SK-N-SH (cell line): ENCODE measurements around the gene RNF212. TPM values are rescaled to one million over a fixed set of nuclear protein-coding genes. Genes with fewer than 3 reads are reported as not detected.

ENCODE experiments used
- CTCF ChIA-PET: fragments of 300-600, 350-600 bp; formaldehyde crosslinking; extraction: SDS; loops from one replicate; lab custom pipeline; 2021; lab: Yijun Ruan, JAX
- POLR2A ChIA-PET: fragments of 350-600 bp; sonication (Branson Sonifier 250); formaldehyde crosslinking; extraction: SDS; loops from one replicate; lab custom pipeline; 2020; ENCODE audit warnings: antibody characterized with exemption, inconsistent platforms; lab: Yijun Ruan, JAX
- DNase-seq: peaks from one replicate; pipeline ENCODE4 v3.0.0; 2012
- H2AFZ ChIP-seq: fragments of 200-600 bp; sonication (generic); 2 replicates; pipeline ENCODE4 v1.8.1; 2016; ENCODE audit warnings: antibody characterized with exemption, mild to moderate bottlenecking, low read depth
- H3F3A ChIP-seq: fragments of 200-600 bp; sonication (generic); replicated peaks from 2 replicates; pipeline ENCODE3; 2016; ENCODE audit warnings: antibody characterized with exemption, mild to moderate bottlenecking; ENCODE audit not compliant: insufficient read depth
- H3K27ac ChIP-seq, 2 experiments: fragments of 200-500 bp in 1 of 2; fragments of 200-600 bp in 1 of 2; sonication (Bioruptor generic) in 1 of 2; sonication (generic), shearing (Covaris generic) in 1 of 2; 2 replicates each; pipeline versions ENCODE4 v1.5.1 to v1.6.1; 2014 to 2016; ENCODE audit warnings: low read depth in 2 of 2, inconsistent platforms in 1 of 2, low read length in 1 of 2, mild to moderate bottlenecking in 1 of 2, mixed read lengths in 1 of 2
- H3K27me3 ChIP-seq: fragments of 200-600 bp; sonication (generic), shearing (Covaris generic); 2 replicates; pipeline ENCODE4 v1.6.1; 2016; ENCODE audit warnings: mixed run types; ENCODE audit not compliant: insufficient read depth
- H3K36me3 ChIP-seq, 2 experiments: fragments of 200-500 bp in 1 of 2; fragments of 200-600 bp in 1 of 2; sonication (Bioruptor generic) in 1 of 2; sonication (generic) in 1 of 2; replicated peaks in 1 of 2; 2 replicates each; pipeline versions ENCODE3 to v1.5.1; 2014 to 2016; ENCODE audit warnings: low read length in 1 of 2, mild to moderate bottlenecking in 1 of 2; ENCODE audit not compliant: insufficient read depth in 2 of 2, control insufficient read depth in 1 of 2
- H3K4me1 ChIP-seq, 2 experiments: fragments of 200-500 bp in 1 of 2; fragments of 200-600 bp in 1 of 2; sonication (Bioruptor generic) in 1 of 2; sonication (generic), shearing (Covaris generic) in 1 of 2; 2 replicates each; pipeline versions ENCODE4 v1.5.1 to v1.6.1; 2014 to 2016; ENCODE audit warnings: low read depth in 1 of 2, low read length in 1 of 2, mixed run types in 1 of 2; ENCODE audit not compliant: insufficient read depth in 2 of 2, control insufficient read depth in 1 of 2
- H3K4me2 ChIP-seq: fragments of 200-600 bp; sonication (generic), shearing (Covaris generic); 2 replicates; pipeline ENCODE4 v1.6.1; 2017; ENCODE audit warnings: mixed run types
- H3K4me3 ChIP-seq, 2 experiments: fragments of 200-500 bp in 1 of 2; fragments of 200-600 bp in 1 of 2; sonication (Bioruptor generic) in 1 of 2; sonication (generic), shearing (Covaris generic) in 1 of 2; 2 replicates each; pipeline versions ENCODE4 v1.5.1 to v1.8.1; 2014 to 2016; ENCODE audit warnings: low read depth in 2 of 2, inconsistent platforms in 1 of 2, low read length in 1 of 2, mild to moderate bottlenecking in 1 of 2, mixed read lengths in 1 of 2, moderate library complexity in 1 of 2
- H3K79me2 ChIP-seq: fragments of 200-600 bp; sonication (generic); 2 replicates; pipeline ENCODE4 v1.8.1; 2017; ENCODE audit warnings: mild to moderate bottlenecking; ENCODE audit not compliant: insufficient read depth
- H3K9ac ChIP-seq: fragments of 200-600 bp; sonication (generic); 2 replicates; pipeline ENCODE4 v1.6.1; 2017; ENCODE audit warnings: mixed run types
- H3K9me2 ChIP-seq: fragments of 200-600 bp; sonication (generic); 2 replicates; pipeline ENCODE4 v1.6.1; 2017; ENCODE audit warnings: mixed run types
- H3K9me3 ChIP-seq: fragments of 200-600 bp; sonication (generic); 2 replicates; pipeline ENCODE4 v1.6.1; 2017; ENCODE audit warnings: mixed run types, mild to moderate bottlenecking, moderate library complexity
- H4K20me1 ChIP-seq: fragments of 200-600 bp; sonication (generic); 2 replicates; pipeline ENCODE4 v1.6.1; 2017; ENCODE audit warnings: mild to moderate bottlenecking, mixed run types; ENCODE audit not compliant: insufficient read depth
- ELF1 ChIP-seq: IDR thresholded peaks from 2 replicates; pipeline ENCODE4 v1.4.0; 2012
- EP300 ChIP-seq, 2 experiments: IDR thresholded peaks; 2 replicates each; pipeline versions ENCODE4 v1.4.0 to v1.6.1; 2012; ENCODE audit warnings: borderline replicate concordance in 1 of 2, low read depth in 1 of 2, low read length in 1 of 2
- FOSL2 ChIP-seq: IDR thresholded peaks from 2 replicates; pipeline ENCODE4 v1.4.0; 2012; ENCODE audit warnings: low read depth, mild to moderate bottlenecking, moderate library complexity, borderline replicate concordance
- FOXJ3 ChIP-seq: sonication (generic); formaldehyde crosslinking; IDR thresholded peaks from 2 replicates; pipeline ENCODE4 v1.5.1; 2020; ENCODE audit warnings: mild to moderate bottlenecking, missing genetic modification reagents
- GATA2 ChIP-seq: sonication (generic); formaldehyde crosslinking; IDR thresholded peaks from 2 replicates; pipeline ENCODE4 v1.5.0; 2020; ENCODE audit warnings: mild to moderate bottlenecking, missing genetic modification reagents
- JUND ChIP-seq: IDR thresholded peaks from 2 replicates; pipeline ENCODE4 v1.4.0; 2012
- MAX ChIP-seq: IDR thresholded peaks from 2 replicates; pipeline ENCODE4 v1.4.0; 2012; ENCODE audit warnings: low read depth
- MXI1 ChIP-seq: IDR thresholded peaks from 2 replicates; pipeline ENCODE4 v1.6.1; 2012; ENCODE audit warnings: mild to moderate bottlenecking, low read depth, low read length, improper control_type of control experiment
- NFIC ChIP-seq: IDR thresholded peaks from 2 replicates; pipeline ENCODE4 v1.4.0; 2012; ENCODE audit warnings: borderline replicate concordance
- NRF1 ChIP-seq: IDR thresholded peaks from 2 replicates; pipeline ENCODE4 v1.6.1; 2012; ENCODE audit warnings: low read depth, mild to moderate bottlenecking, low read length
- POLR2AphosphoS5 ChIP-seq: IDR thresholded peaks from 2 replicates; pipeline ENCODE4 v1.6.1; 2012; ENCODE audit warnings: low read depth, low read length
- RAD21 ChIP-seq: IDR thresholded peaks from 2 replicates; pipeline ENCODE4 v1.6.1; 2012; ENCODE audit warnings: mild to moderate bottlenecking, low read length
- RCOR1 ChIP-seq: fragments of 150-350 bp; IDR thresholded peaks from 2 replicates; pipeline ENCODE4 v1.6.1; 2017; ENCODE audit warnings: antibody characterized with exemption, low read length
- RXRA ChIP-seq: IDR thresholded peaks from 2 replicates; pipeline ENCODE4 v1.4.0; 2012; ENCODE audit warnings: low read depth, mild to moderate bottlenecking, borderline replicate concordance
- SIN3A ChIP-seq: IDR thresholded peaks from 2 replicates; pipeline ENCODE4 v1.6.1; 2012; ENCODE audit warnings: low read depth, mild to moderate bottlenecking, low read length, moderate library complexity, borderline replicate concordance
- SMC3 ChIP-seq: IDR thresholded peaks from 2 replicates; pipeline ENCODE4 v1.6.1; 2012; ENCODE audit warnings: low read depth, low read length, improper control_type of control experiment
- TAF1 ChIP-seq: IDR thresholded peaks from 2 replicates; pipeline ENCODE4 v1.6.1; 2012; ENCODE audit warnings: low read depth, mild to moderate bottlenecking, low read length, moderate library complexity, borderline replicate concordance
- TCF12 ChIP-seq: IDR thresholded peaks from 2 replicates; pipeline ENCODE4 v1.4.0; 2012
- YY1 ChIP-seq: IDR thresholded peaks from 2 replicates; pipeline ENCODE4 v1.4.0; 2012; ENCODE audit warnings: low read depth, mild to moderate bottlenecking
- ZBTB33 ChIP-seq: IDR thresholded peaks from 2 replicates; pipeline ENCODE4 v1.4.0; 2012; ENCODE audit warnings: low read depth, borderline replicate concordance
- WGBS: methylation state at CpG from one replicate; pipeline ENCODE4 v1.1.6; 2017; ENCODE audit warnings: low lambda C conversion rate; 5-methylcytosine and 5-hydroxymethylcytosine counted together
- polyA plus RNA-seq, 3 experiments: library from polyadenylated mRNA; depleted of rRNA; stranded (reverse); fragments of >200 nt; gene quantifications; 2 replicates each; pipeline ENCODE4 v1.2.3, GENCODE V29; 2012

The RNF212 gene
- polyA plus RNA-seq, 1 of the 3 experiments (the other 2 are of a cell fraction) = 7.0 TPM

DNA sequence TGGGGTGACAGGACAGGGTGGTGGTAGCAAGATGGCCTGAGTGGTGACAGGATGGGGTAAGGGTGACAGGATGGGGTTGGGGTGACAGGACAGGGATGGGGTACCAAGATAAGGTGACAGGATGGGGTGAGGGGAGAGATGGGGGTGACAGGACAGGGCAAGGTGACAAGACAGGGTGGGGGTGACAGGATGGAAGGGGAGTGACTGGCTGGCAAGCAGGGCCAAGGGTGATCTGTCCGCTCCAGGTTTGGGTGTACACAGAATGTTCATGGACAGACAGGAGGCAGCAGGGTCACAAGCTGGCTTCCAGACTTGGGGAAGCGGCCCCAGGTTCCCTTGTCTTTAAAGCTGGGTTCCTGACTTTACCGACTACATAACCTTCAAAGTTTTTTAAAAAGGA lies 23.3 kb downstream of the RNF212 start:
- Histone ChIP-seq H3F3A (no peaks in the 10 kb centered on the region), H3K27ac (no peak overlapping the region), H3K36me3 (no peaks in the 10 kb centered on the region), H3K4me1 (no peaks in the 10 kb centered on the region), H4K20me1 (no peaks in the 10 kb centered on the region), H3K4me3 (no peak overlapping the region), H3K9ac (no peak overlapping the region), H3K9me2 (no peaks in the 10 kb centered on the region), H3K27me3 (peaks cover 9% of the 10 kb centered on the region), H2AFZ (no peak overlapping the region), H3K4me2 (no peak overlapping the region), H3K9me3 (no peaks in the 10 kb centered on the region), H3K79me2 (no peaks in the 10 kb centered on the region)
- no peak for DNase-seq
- CTCF ChIA-PET = interaction anchor here (0.7 kb wide), 1 partner anchor 42 kb away, joined by 3 read pairs; no protein-coding TSS in a partner anchor
- 71% methylated on average over 3 of the region's 3 CpGs for WGBS
- no peak for TF ChIP-seq RXRA
- no peak for TF ChIP-seq TAF1
- TF ChIP-seq NRF1 = no peak
- TF ChIP-seq NFIC = no peak
- TF ChIP-seq FOSL2 = no peak
- no peak for TF ChIP-seq ELF1
- no peak for TF ChIP-seq YY1
- no peak for TF ChIP-seq MAX
- TF ChIP-seq RAD21 = no peak
- TF ChIP-seq MXI1 = no peak
- no peak for TF ChIP-seq ZBTB33
- TF ChIP-seq SIN3A = no peak
- TF ChIP-seq SMC3 = no peak
- TF ChIP-seq JUND = no peak
- no peak for TF ChIP-seq POLR2AphosphoS5
- POLR2A ChIA-PET = no interaction called here

- no peaks in the 10 kb centered on the region for H3K79me2 ChIP-seq
- no peak overlapping the region for H3K27ac ChIP-seq
- no peak for DNase-seq
- H4K20me1 ChIP-seq = no peaks in the 10 kb centered on the region
- H3K9ac ChIP-seq = no peak overlapping the region
- H3K4me3 ChIP-seq = no peak overlapping the region
- no peaks in the 10 kb centered on the region for H3K9me3 ChIP-seq
- no peaks in the 10 kb centered on the region for H3F3A ChIP-seq
- no peaks in the 10 kb centered on the region for H3K36me3 ChIP-seq
- H2AFZ ChIP-seq = no peak overlapping the region
- POLR2A ChIA-PET = no interaction called here
- H3K4me1 ChIP-seq = no peaks in the 10 kb centered on the region; a peak in 1 of 4 replicates
- H3K27me3 ChIP-seq = peaks cover 23% of the 10 kb centered on the region
- CTCF ChIA-PET = no interaction called here
- H3K9me2 ChIP-seq = no peaks in the 10 kb centered on the region
- no peak for TF ChIP-seq MXI1
- TF ChIP-seq SIN3A = no peak
- no peak for TF ChIP-seq RXRA
- TF ChIP-seq GATA2 (CRISPR knock-in tag) = no peak
- no peak for TF ChIP-seq RCOR1
- no peak for TF ChIP-seq MAX
- TF ChIP-seq TCF12 = no peak
- TF ChIP-seq FOXJ3 (CRISPR knock-in tag) = no peak
- no peak for TF ChIP-seq JUND
- no peak for TF ChIP-seq EP300 (IDR thresholded peaks at IDR 0.05; ENCODE audit: borderline replicate concordance in 1 of 2, low read depth in 1 of 2, low read length in 1 of 2)
- no peak for TF ChIP-seq RAD21
- no peak overlapping the region for H3K4me2 ChIP-seq
These were observed 26.0 kb downstream of the RNF212 start for GRCh38 chr4:1087371-1087770.
